Mucosa of gallbladder (tissue), 1 donor: ENCODE results near the gene ADRB1. TPM values are rescaled to one million over a fixed set of nuclear protein-coding genes. Genes with fewer than 3 reads are reported as not detected.

Experiments
- DNase-seq: peaks from one replicate; pipeline ENCODE4 v3.0.0-alpha.2; 2020; ENCODE audit warnings: low spot score
- total RNA-seq: library from RNA; stranded (reverse); gene quantifications from one replicate; pipeline ENCODE4 v1.2.1, GENCODE V29; 2021
- donor health status: DM: no; HTN: no; CAD: no.

The ADRB1 gene
- total RNA-seq, 1 donor from 2014 or later, result 1.7 TPM

GRCh38 chr10:114026189-114027040 lies 17.3 kb upstream of the ADRB1 start:
- DNase-seq, result no peak

- no peak for DNase-seq
Observed at GRCh38 chr10:114027041-114027394, 16.6 kb upstream of the ADRB1 start.

- no peak for DNase-seq
Observed at GRCh38 chr10:114027951-114028350, 15.7 kb upstream of the ADRB1 start.

DNA sequence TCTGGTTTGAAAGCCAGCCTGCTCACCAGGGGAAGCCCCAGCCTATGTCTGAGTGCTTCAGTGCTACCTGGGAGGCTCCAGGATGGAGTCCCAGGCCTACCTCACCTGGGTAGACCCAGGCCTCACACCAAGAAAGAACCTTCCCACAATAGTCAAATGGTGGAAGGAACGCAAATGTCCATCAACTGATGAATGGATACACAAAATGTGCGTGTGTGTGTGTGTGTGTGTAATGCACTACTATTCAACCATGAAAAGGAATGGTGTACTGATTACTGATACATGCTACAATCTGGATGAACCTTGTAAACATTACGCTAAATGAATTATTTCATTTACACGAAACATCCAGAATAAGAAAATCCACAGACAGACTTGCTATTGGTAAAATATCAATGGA lies 15.2 kb upstream of the ADRB1 start:
- no peak for DNase-seq

GRCh38 chr10:114029655-114030054 lies 14.0 kb upstream of the ADRB1 start:
- DNase-seq, result no peak

DNA sequence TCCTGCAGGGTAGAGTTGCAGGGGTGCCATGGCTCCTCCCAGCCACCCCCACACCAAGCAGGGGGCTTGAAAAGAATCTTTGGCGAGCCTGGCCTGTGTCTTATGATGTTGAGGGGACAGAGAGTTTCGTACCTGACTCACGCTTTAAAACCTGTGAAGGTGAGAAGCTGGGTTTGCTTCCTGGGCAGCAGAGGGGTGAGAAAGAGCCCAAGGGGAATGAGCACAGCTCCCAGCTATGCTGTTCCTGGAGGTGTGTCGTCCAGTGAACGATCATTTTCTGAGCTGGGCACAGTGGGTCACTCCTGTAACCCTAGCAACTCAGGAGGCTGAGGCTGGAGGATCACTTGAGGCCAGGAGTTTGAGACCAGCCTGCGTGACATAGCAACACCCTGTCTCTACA lies 13.5 kb upstream of the ADRB1 start:
- no peak for DNase-seq

- no peak for DNase-seq
Observed at GRCh38 chr10:114031073-114031972, 12.3 kb upstream of the ADRB1 start.

DNA sequence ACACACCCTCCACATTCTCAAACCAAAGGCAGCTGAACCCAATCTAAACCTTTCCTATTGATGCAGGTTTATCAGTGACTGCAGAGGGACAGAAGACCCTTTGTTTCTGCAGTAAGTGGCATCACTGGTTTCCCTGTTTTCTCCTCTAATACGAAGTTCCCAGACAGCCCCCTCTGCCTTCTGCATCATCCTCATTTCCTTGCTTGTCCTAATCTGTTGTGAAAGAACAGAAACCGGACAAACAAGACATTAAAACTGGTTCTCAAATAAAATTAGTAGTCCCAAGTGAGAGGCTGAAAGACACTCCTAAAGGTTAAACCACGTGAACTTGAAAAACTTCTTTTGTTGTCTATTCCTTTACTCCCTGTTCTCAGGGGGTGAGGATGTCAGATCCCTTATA lies 10.1 kb upstream of the ADRB1 start:
- no peak for DNase-seq

DNA sequence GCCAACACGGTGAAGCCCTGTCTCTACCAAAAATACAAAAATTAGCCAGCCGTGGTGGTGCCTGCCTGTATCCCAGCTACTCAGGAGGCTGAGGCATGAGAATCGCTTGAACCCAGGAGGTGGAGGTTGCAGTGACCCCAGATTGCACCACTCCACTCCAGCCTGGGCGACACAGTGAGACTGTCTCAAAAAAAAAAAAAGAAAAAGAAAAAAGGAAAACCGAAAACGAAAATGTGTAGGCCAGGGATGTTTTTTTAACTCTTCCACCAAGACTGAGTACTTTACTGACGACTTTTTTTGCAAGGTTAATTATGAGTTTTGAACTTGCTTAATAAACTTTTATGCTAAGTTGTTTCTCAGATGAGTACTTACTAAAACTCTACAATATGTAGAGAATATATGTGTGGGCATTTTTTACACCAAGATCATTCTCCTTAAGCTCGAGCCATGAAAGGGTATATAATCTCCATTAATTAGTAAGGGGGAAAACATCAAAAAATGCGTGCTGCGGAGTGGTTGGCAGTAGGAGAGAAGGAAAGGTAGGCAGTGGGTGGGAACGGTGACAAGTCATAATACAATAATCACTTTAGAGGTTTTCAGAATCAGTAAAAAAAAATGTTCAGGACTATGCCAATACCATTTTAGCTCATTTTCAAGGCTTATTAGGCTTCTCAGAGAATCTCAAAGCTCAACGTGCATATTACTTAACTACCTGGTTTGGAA lies 8.6 kb upstream of the ADRB1 start:
- DNase-seq, result no peak

GRCh38 chr10:114035791-114036190 lies 7.9 kb upstream of the ADRB1 start:
- DNase-seq, result no peak

- no peak for DNase-seq
Observed at GRCh38 chr10:114038819-114039218, 4.8 kb upstream of the ADRB1 start.

GRCh38 chr10:114041166-114041565 lies 2.5 kb upstream of the ADRB1 start:
- DNase-seq, result no peak

GRCh38 chr10:114042895-114043531 lies 653 bp upstream of the ADRB1 start:
- DNase-seq, result no peak

- DNase-seq, result no peak
Observed at GRCh38 chr10:114044247-114045135, 825 bp downstream of the ADRB1 start.

DNA sequence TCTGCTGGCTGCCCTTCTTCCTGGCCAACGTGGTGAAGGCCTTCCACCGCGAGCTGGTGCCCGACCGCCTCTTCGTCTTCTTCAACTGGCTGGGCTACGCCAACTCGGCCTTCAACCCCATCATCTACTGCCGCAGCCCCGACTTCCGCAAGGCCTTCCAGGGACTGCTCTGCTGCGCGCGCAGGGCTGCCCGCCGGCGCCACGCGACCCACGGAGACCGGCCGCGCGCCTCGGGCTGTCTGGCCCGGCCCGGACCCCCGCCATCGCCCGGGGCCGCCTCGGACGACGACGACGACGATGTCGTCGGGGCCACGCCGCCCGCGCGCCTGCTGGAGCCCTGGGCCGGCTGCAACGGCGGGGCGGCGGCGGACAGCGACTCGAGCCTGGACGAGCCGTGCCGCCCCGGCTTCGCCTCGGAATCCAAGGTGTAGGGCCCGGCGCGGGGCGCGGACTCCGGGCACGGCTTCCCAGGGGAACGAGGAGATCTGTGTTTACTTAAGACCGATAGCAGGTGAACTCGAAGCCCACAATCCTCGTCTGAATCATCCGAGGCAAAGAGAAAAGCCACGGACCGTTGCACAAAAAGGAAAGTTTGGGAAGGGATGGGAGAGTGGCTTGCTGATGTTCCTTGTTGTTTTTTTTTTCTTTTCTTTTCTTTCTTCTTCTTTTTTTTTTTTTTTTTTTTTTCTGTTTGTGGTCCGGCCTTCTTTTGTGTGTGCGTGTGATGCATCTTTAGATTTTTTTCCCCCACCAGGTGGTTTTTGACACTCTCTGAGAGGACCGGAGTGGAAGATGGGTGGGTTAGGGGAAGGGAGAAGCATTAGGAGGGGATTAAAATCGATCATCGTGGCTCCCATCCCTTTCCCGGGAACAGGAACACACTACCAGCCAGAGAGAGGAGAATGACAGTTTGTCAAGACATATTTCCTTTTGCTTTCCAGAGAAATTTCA lies 1.7 kb downstream of the ADRB1 start:
- DNase-seq, result peak; percentile 16

GRCh38 chr10:114046087-114046458 lies 2.4 kb downstream of the ADRB1 start:
- DNase-seq, result no peak

DNA sequence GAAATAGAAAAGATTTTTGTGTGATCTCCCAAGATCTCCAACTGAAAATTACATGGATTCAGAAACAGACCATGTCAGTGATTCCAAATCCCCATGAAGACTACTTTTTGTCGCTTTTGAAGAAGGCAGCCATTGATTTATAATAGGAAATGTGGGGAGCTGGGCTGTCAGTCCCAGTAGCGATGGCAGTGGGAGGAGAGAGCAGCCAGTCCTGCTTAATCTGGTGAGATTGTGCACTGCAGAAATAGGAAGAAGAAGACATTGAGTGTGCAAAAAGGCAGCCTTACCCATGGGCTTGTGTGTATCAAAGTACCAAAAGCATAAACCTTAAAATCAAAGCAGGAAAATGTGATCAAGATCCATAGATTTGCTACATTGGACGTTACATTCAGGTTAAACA lies 4.8 kb downstream of the ADRB1 start:
- DNase-seq, result no peak

GRCh38 chr10:114051714-114052113 lies 8.0 kb downstream of the ADRB1 start:
- no peak for DNase-seq

DNA sequence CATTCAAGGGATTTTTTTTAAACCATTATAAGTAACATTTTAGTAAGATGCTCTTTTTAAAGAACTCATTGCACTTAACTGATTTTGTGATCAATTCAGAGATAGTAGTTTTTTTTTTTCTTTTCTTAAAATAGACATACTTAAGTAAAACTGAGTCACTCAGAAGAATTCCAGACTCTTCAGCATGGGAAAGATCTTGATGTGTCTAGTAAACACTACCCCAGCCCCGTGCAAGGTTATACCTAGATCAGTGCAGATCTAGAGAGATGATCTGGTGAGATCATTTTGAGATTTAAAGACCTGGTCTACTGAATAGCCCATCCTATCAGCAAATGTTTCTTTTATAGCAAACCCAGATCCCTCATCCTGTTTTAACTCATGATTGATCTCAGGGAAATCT lies 8.6 kb downstream of the ADRB1 start:
- DNase-seq, result no peak

GRCh38 chr10:114053946-114054345 lies 10.3 kb downstream of the ADRB1 start:
- no peak for DNase-seq
